GM12874 (cell line): ENCODE data around the gene LTBR.

ENCODE experiments used
- TF ChIP-seq, protein P1 (sequence below): IDR thresholded peaks from 2 replicates; pipeline ENCODE4 v1.5.1; 2011; ENCODE audit warnings: low read depth, mild to moderate bottlenecking, control low read depth, low read length, moderate library complexity; ENCODE audit not compliant: insufficient read depth

The LTBR gene

DNA sequence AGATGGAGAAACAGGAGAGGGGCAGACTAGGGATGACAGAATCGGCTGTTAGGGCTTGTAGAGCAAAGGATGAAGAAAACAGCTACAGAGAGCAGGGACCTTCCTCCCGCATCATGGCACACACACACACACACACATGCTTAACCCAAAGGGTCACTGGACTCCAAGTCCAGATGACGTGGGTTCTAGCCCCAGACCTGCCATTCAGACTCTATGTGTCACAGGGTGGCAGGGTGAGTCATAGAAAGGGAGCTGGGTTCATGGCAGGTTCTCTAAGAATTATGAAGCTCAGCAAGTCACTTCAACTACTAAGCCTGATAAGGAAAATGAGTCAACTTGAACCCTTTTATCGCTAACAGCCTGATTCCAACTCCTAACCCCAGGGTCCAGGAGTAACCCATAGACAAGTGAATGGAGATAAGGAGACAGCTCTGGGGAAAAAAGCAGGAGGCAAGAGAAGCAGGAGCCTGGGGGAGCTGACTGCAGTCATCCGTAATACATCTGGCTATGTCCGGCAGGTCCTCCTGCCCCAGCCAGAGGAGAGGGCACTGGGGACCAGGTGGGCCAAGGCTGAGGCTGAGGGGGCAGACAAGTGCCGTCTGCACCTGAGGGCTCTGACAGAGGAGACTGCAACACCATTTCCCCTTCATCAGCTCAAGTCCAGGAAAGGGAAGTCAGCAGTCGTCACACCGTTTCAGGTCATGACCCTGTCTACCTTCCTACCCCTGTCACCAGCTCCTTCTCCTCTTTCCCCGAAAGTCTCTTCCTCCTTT is 38.5 kb upstream of the LTBR start:
- TF ChIP-seq, protein P1, sequence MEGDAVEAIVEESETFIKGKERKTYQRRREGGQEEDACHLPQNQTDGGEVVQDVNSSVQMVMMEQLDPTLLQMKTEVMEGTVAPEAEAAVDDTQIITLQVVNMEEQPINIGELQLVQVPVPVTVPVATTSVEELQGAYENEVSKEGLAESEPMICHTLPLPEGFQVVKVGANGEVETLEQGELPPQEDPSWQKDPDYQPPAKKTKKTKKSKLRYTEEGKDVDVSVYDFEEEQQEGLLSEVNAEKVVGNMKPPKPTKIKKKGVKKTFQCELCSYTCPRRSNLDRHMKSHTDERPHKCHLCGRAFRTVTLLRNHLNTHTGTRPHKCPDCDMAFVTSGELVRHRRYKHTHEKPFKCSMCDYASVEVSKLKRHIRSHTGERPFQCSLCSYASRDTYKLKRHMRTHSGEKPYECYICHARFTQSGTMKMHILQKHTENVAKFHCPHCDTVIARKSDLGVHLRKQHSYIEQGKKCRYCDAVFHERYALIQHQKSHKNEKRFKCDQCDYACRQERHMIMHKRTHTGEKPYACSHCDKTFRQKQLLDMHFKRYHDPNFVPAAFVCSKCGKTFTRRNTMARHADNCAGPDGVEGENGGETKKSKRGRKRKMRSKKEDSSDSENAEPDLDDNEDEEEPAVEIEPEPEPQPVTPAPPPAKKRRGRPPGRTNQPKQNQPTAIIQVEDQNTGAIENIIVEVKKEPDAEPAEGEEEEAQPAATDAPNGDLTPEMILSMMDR: no peak

DNA sequence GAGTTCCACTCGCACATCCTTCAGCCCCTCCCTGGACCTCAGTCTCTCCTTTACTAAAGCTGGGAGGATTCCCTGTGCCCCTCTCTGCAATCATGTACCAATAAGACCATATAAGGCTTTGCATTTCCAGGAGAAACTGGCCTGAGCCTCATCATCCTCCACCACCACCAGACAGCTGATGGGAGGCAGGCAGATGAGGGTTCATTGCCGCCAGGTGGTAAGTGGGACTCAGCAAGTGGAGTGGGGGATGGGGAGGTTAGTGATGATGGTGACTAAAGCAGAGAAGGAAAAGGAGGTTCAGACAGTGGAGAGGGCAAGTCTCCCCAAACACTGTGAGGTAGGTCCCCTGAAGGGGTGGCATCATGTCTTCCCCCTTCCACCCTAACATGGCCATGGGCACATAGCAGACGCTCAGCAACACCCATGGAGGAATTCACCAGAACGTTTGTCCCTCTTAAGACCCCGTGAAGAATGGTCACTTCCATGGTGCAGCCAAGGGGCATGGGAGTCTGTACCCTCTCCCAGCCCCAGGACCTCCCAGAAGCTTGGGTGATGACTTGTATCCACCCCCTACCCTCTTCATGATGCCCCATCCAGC is 37.6 kb upstream of the LTBR start:
- TF ChIP-seq, protein P1: no peak

DNA sequence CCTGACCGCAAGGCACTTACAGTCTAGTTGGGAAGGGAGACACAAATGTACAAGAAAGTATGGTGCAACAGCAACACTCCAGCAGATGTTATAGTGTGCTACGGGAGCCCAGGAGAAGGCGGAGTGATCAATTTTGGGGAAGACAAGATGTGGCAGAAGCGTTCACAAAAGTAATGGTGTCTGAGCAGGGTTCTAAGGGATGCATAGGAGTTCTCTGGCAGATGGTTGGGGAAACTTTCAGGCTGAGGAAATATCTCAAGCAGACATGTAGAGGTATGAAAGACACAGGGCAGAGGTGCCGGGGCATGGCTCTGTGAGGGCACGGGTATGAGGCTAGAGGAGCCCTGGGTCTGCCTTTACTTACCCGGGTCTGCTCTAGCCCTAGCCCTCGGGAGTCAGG is 37.0 kb upstream of the LTBR start:
- TF ChIP-seq, protein P1: no peak

DNA sequence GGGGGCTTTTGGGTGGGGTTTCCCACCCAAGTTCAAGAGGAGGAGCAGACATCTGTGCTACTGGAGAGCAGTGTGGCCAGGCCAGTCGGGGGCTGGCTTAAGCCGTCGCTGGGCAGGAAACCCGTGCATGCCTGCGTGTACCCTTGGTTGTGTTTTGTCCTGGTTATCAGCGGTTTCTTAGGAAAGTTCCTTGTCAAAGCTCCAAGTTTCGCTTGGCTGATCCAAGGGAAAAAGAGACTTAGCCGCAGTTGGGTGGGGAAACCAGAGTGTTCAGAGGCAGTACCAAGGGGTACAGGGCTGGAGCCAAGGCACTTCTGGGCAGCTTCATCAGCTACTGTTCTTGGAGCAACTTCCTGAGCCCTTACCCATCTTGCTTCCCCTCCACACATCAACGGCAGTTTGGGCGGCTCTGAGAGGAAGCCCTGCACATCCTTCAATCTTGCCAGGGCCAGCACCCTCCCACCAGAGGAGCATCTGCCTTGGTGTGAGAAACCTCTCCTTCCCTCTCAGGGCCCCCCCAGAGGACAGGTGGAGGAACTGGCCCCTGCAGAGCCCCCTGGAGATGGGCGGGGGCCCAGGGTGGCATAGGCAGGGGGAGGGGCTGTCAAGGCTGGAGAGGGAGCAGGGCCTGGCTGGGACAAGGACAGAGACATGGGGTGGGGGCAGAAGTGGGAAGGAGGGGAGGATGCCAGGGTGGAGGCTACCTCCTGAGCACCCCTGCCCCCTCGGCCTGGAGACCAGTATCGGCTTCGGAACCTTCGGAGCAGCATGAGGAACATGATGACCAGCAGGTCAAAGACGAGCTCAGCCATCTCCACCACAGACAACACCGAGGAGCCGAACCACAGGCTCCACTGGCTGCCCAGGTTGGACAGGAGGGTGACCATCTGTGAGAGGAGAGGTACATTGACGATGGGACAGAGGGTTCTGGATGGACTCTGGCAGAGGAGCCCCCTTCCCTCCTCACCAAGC is 36.3 kb upstream of the LTBR start:
- TF ChIP-seq, protein P1: no peak

DNA sequence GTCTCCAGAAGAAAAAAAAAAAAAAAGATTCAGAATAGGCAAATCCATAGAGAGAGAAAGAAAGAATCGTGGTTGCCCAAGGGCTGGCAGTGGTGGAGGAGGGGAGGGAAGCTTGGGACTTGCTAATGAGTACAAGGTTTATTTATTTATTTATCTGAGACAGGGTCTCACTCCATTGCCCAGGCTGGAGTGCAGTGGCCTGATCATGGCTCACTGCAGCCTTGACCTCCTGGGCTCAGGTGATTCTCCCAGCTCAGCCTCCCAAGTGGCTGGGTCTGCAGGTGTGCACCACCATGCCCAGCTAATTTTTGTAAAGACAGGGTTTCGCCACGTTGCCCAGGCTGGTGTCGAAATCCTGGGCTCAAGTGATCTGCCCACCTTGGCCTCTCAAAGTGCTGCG is 32.3 kb upstream of the LTBR start:
- TF ChIP-seq, protein P1: no peak

DNA sequence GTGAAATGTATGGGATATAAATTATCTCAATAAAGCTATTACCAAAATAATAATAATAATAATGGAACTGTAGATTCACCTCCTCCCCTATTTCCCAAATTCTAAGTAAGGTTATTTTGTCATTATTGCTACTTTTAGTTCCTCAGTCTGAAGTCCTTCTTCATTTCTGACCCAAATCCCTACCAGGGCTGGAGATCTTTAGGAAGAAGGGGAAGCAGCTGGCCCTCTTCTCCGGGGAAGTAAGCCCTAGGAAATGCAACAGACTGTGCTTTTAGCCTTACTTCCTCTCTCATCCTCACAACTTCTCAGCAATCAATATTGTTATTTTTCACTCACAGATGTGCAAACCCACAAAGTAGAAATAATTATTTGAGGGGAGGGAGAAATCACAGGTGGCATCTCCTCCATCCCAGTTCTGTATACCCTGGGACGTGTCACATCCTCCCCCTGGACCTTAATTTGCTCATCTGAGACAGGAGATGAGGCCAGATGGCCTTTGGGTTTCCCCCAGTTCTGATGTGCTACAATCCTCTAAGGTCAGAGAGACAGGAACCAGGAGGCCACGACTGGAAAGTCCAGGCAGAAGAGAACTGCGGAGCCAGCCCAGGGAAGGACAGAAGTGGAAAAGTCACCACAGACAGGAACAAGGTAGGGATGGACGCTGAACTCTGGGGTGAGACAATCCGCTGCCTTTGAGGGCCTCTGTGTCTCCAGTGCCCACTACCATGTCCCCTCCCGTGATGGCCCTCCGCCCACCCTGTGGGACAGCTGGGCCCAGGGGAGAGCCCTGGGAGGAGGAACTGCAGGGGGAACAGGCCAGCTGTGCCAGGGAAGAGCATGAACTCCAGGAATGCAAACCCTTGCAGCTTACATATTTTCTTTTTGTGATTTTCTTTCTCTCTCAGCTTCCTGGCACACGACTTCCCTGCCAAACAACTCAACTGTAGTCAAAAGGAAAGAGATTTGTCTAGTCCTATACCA is 31.5 kb upstream of the LTBR start:
- TF ChIP-seq, protein P1: no peak
